GM12874 (cell line): Measurements from ENCODE around the gene TTC32.

ENCODE experiments used
- CTCF ChIP-seq: IDR thresholded peaks from 2 replicates; pipeline ENCODE4 v1.5.1; 2011; ENCODE audit warnings: low read depth, mild to moderate bottlenecking, control low read depth, low read length, moderate library complexity; ENCODE audit not compliant: insufficient read depth

Gene TTC32

GRCh38 chr2:19936203-19936602 lies 34.4 kb upstream of the TTC32 start:
- TF ChIP-seq CTCF, result no peak

GRCh38 chr2:19933351-19933981 lies 31.7 kb upstream of the TTC32 start:
- TF ChIP-seq CTCF, result no peak

- no peak for TF ChIP-seq CTCF
These were observed 31.1 kb upstream of the TTC32 start for GRCh38 chr2:19932928-19933327.

- no peak for TF ChIP-seq CTCF
These were observed 27.4 kb upstream of the TTC32 start for GRCh38 chr2:19929226-19929625.

- TF ChIP-seq CTCF, result no peak
These were observed 14.7 kb upstream of the TTC32 start for GRCh38 chr2:19916385-19916950.

GRCh38 chr2:19914266-19914975 lies 12.6 kb upstream of the TTC32 start:
- TF ChIP-seq CTCF, result no peak

GRCh38 chr2:19911808-19912509 lies 10.2 kb upstream of the TTC32 start:
- TF ChIP-seq CTCF, result no peak
